Measurements from ENCODE around the gene DDX24. TPM values are rescaled to one million over a fixed set of nuclear protein-coding genes. Genes with fewer than 3 reads are reported as not detected.
A peak's percentile ranks its signal among the peaks of the same experiment; 100 is the strongest.

DDX24 gene
- total and polyA plus RNA-seq, 2 of the 8 experiments (the other 6 are each of a cell fraction or from before 2014, with no cell fraction given) = 89.0 to 201 TPM

DNA sequence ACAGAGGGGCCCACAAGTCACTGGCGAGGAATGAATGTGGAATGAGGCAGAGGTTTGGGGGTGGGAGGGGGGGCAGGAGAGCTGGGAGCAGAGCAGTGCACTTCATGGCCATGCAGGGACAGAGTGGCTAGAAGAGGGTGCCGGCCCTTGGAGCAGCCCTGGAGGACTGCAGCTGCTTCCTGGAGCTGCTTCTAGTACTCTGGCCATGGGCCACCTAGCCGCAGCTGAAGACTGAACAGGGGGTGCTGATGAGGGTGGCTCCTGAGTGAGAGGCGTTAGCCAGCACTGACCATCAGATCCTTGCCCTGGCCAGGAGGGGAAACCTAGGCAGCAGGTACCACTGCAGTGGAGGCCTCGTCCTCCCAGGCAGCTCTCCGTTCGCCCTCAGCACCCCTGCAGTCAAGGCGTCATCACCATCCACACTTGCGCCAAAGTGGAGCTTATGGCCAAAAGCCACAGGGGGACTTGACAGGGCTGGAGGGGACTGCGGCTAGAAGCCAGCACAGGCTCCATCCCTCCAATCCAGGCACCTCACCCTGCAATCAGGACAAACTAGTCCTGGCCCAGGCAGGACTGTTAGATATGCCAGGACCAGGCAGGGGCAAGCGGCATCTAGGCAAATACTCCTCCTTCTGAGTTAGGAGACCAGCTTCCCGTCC lies 38.4 kb downstream of the DDX24 start:
- Histone ChIP-seq H2BK120ac (replicated peaks; ENCODE audit: low read depth, low read length) (no peak overlapping the region), H3K4me2 (ENCODE audit: insufficient read depth in 1 of 2, low read depth in 2 of 2, low read length in 2 of 2) (no peak overlapping the region), H3K23me2 (ENCODE audit: low read depth, low read length) (no peaks in the 10 kb centered on the region), H3K18ac (ENCODE audit: extremely low read depth, low read length) (no peak overlapping the region), H4K8ac (ENCODE audit: extremely low read depth, insufficient read depth, low read length) (peak overlapping the region; percentile 14; the same call in 1 of the 2 replicates), H3K4me3 (ENCODE audit: extremely low read depth in 1 of 4, insufficient read depth in 2 of 4, low read depth in 3 of 4, low read length in 4 of 4) (no peak overlapping the region), H3K79me1 (ENCODE audit: low read depth, low read length) (no peaks in the 10 kb centered on the region), H2AFZ (ENCODE audit: low read length) (no peak overlapping the region), H4K5ac (ENCODE audit: insufficient read length, low read depth, low read length) (no peak overlapping the region), H3K4me1 (replicated peaks in 1 of 4; ENCODE audit: control insufficient read depth in 3 of 4, insufficient read depth in 4 of 4, low read length in 3 of 4) (no peaks in the 10 kb centered on the region), H3K27me3 (replicated peaks in 1 of 4; ENCODE audit: control insufficient read depth in 3 of 4, extremely low read depth in 1 of 4, insufficient read depth in 3 of 4, low read length in 3 of 4) (no peaks in the 10 kb centered on the region), H3K27ac (ENCODE audit: low read depth, low read length) (no peak overlapping the region), H2BK5ac (ENCODE audit: low read depth, low read length) (no peak overlapping the region), H2BK15ac (ENCODE audit: low read length) (no peak overlapping the region), H3K56ac (replicated peaks; ENCODE audit: insufficient read length, low read depth, low read length) (no peak overlapping the region), H2BK12ac (ENCODE audit: low read depth, low read length) (no peak overlapping the region), H2BK20ac (ENCODE audit: low read length) (no peak overlapping the region), H2AK5ac (ENCODE audit: low read depth, low read length) (no peak overlapping the region), H3K14ac (ENCODE audit: insufficient read length) (no peak overlapping the region), H3K4ac (replicated peaks; ENCODE audit: insufficient read length, low read depth, low read length) (no peak overlapping the region), H4K91ac (replicated peaks; ENCODE audit: insufficient read length, low read length) (no peak overlapping the region), H3K36me3 (ENCODE audit: control insufficient read depth in 2 of 4, insufficient read depth in 4 of 4, low read length in 3 of 4) (peaks cover 7 to 33% (median 14%) of the 10 kb centered on the region in 4 experiments; a peak in 6 of 8 replicates), H3K23ac (ENCODE audit: insufficient read length) (no peak overlapping the region), H3K9me3 (ENCODE audit: insufficient read depth in 2 of 2, low read depth in 1 of 2, low read length in 1 of 2) (no peaks in the 10 kb centered on the region), H3K9ac (replicated peaks in 1 of 4; ENCODE audit: extremely low read depth in 1 of 4, low read depth in 3 of 4, low read length in 3 of 4) (no peak overlapping the region), H4K20me1 (replicated peaks in 1 of 2; ENCODE audit: control insufficient read depth in 1 of 2, insufficient read depth in 2 of 2, low read length in 2 of 2) (peaks cover 0 to 7% of the 10 kb centered on the region in 2 experiments), H3K79me2 (ENCODE audit: control insufficient read depth in 1 of 2, insufficient read depth in 2 of 2, low read length in 2 of 2) (no peaks in the 10 kb centered on the region)
- TF ChIP-seq TCF12 (IDR thresholded peaks at IDR 0.05; ENCODE audit: low read depth, low read length) (no peak), SP1 (IDR thresholded peaks at IDR 0.05; ENCODE audit: low read depth, low read length) (no peak), EGR1 (IDR thresholded peaks at IDR 0.05; ENCODE audit: borderline replicate concordance, low read depth, low read length) (no peak), SIX5 (IDR thresholded peaks at IDR 0.05; ENCODE audit: low read depth, low read length) (no peak), JUND (IDR thresholded peaks at IDR 0.05; ENCODE audit: low read length) (no peak)
- TF ChIP-seq, protein P1, sequence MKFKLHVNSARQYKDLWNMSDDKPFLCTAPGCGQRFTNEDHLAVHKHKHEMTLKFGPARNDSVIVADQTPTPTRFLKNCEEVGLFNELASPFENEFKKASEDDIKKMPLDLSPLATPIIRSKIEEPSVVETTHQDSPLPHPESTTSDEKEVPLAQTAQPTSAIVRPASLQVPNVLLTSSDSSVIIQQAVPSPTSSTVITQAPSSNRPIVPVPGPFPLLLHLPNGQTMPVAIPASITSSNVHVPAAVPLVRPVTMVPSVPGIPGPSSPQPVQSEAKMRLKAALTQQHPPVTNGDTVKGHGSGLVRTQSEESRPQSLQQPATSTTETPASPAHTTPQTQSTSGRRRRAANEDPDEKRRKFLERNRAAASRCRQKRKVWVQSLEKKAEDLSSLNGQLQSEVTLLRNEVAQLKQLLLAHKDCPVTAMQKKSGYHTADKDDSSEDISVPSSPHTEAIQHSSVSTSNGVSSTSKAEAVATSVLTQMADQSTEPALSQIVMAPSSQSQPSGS (IDR thresholded peaks at IDR 0.05; ENCODE audit: low read length) = no peak
- CTCF ChIA-PET (ENCODE audit: partially characterized antibody) = interaction anchor here (1.0 to 1.5 kb wide), 5 partner anchors 10 to 94 kb away, joined by 3 to 6 read pairs (median 4); no protein-coding TSS in a partner anchor
- FAIRE-seq (no peak), DNase-seq (ENCODE audit: low read depth in 1 of 2, low spot score in 2 of 2) (no peak)
- WGBS, 2 experiments (ENCODE audit: extremely low coverage in 1 of 2, insufficient coverage in 1 of 2, insufficient read length in 1 of 2, insufficient replicate concordance in 2 of 2, low coverage in 1 of 2, low lambda C conversion rate in 2 of 2, missing lambda C conversion rate in 1 of 2) = 76% methylated on average over 12 of the region's 12 CpGs; no CpG with 5 or more reads in 1 of the 2 experiments
- POLR2A ChIA-PET (ENCODE audit: partially characterized antibody) = interaction anchor here (1.0 kb wide), 1 partner anchor 10 kb away, joined by 3 read pairs; no protein-coding TSS in a partner anchor
